ENCODE results near the gene GPR157.

Gene GPR157

DNA sequence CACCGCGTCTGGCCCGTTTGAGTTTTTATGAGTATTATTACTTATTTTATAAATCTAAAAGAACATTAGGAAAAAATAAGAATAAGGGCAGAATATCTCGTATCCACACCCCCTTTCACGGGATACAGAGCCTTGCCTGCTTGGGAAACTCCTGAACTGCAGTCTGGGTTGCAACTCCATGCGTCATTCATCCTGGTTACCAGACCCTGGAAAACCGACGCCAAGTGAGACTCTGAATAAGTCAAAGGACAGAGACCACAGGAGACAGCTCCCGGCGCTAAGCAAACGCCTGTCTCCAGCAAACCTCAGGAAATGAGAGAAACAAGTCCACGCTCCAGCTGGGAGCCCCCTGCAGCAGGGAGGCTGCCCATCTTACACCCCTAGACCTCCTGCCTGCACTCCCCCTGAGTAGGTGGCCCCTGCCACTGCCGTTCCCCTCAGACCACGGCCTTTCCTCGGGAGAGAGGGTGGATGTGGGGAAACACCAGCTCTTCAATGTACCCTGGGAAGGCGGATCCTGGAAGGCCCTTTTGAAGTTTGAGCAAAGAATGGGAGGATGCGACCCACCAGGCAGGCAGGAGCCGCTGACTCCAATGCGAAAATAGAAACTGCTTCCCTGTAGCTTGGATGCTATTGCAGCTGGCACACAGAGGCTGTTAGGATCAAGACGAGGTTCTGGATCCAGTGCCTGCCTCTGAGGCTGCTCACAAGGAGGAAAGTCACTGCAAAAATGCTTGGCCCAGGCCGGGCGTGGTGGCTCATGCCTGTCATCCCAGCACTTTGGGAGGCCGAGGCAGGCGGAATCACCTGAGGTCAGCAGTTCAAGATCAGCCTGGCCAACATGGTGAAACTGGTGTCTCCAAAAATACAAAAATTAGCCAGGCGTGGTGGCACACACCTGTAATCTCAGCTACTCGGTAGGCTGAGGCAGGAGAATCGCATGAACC, 37.7 kb upstream of the GPR157 start:
- DNase-seq (ENCODE audit: extremely low read depth, insufficient read length): no peak
- H3K27me3 ChIP-seq (replicated peaks; ENCODE audit: control insufficient read depth, insufficient read depth, low read length): no peaks in the 10 kb centered on the region
- TF ChIP-seq, protein P1, sequence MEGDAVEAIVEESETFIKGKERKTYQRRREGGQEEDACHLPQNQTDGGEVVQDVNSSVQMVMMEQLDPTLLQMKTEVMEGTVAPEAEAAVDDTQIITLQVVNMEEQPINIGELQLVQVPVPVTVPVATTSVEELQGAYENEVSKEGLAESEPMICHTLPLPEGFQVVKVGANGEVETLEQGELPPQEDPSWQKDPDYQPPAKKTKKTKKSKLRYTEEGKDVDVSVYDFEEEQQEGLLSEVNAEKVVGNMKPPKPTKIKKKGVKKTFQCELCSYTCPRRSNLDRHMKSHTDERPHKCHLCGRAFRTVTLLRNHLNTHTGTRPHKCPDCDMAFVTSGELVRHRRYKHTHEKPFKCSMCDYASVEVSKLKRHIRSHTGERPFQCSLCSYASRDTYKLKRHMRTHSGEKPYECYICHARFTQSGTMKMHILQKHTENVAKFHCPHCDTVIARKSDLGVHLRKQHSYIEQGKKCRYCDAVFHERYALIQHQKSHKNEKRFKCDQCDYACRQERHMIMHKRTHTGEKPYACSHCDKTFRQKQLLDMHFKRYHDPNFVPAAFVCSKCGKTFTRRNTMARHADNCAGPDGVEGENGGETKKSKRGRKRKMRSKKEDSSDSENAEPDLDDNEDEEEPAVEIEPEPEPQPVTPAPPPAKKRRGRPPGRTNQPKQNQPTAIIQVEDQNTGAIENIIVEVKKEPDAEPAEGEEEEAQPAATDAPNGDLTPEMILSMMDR (IDR thresholded peaks at IDR 0.05; ENCODE audit: insufficient read depth, low read length, poor library complexity, severe bottlenecking): no peak
- H3K4me3 ChIP-seq (replicated peaks; ENCODE audit: low read depth, low read length): no peak overlapping the region
- H3K36me3 ChIP-seq (ENCODE audit: control insufficient read depth, insufficient read depth, low read length): peaks cover 12% of the 10 kb centered on the region

DNA sequence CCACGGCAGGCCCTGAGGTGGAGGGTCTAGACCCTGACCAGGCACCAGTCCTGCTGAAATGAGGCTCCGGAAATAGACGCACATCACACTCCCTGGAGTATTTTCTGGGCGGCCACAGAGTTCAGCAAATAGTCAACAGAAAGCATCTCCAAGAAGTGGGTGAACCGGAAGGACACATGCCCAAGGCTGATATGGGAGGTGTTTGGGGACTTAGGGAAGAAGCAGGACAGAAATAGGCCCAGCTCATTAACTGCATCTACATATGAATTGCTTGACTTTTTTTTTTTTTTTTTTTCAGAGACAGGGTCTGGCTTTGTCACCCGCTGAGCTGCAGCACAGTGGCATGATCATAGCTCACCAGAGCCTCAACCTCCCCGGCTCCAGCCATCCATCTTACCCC, 36.5 kb upstream of the GPR157 start:
- DNase-seq (ENCODE audit: extremely low read depth, insufficient read length): no peak
- H3K4me3 ChIP-seq (replicated peaks; ENCODE audit: low read depth, low read length): no peak overlapping the region
- TF ChIP-seq, protein P1 (IDR thresholded peaks at IDR 0.05; ENCODE audit: insufficient read depth, low read length, poor library complexity, severe bottlenecking): no peak
- H3K27me3 ChIP-seq (replicated peaks; ENCODE audit: control insufficient read depth, insufficient read depth, low read length): no peaks in the 10 kb centered on the region
- peaks cover 15% of the 10 kb centered on the region for H3K36me3 ChIP-seq (ENCODE audit: control insufficient read depth, insufficient read depth, low read length)

DNA sequence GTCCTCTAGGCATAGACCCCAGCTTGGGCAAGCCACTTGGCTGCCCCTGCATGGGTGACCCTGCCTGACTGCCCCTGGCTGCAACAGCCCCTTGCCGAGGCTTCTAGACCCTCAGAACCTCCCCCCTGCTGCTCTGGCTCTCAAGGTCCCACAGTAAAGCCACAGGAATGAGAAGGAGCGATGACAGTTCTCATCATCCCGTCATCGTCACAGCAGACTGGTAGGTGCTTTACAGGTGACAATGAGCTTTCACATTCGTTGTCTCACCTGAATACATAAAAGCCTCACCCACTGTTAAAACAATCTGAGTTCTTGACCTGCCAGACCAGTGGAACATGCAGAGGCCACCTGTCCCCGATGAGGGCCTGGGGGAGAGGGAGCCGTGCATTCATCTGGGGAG, 36.0 kb upstream of the GPR157 start:
- Histone ChIP-seq H3K36me3 (ENCODE audit: control insufficient read depth, insufficient read depth, low read length) (peaks cover 15% of the 10 kb centered on the region), H3K27me3 (replicated peaks; ENCODE audit: control insufficient read depth, insufficient read depth, low read length) (no peaks in the 10 kb centered on the region), H3K4me3 (replicated peaks; ENCODE audit: low read depth, low read length) (no peak overlapping the region)
- TF ChIP-seq, protein P1 (IDR thresholded peaks at IDR 0.05; ENCODE audit: insufficient read depth, low read length, poor library complexity, severe bottlenecking): no peak
- peak; percentile 41 for DNase-seq (ENCODE audit: extremely low read depth, insufficient read length)

DNA sequence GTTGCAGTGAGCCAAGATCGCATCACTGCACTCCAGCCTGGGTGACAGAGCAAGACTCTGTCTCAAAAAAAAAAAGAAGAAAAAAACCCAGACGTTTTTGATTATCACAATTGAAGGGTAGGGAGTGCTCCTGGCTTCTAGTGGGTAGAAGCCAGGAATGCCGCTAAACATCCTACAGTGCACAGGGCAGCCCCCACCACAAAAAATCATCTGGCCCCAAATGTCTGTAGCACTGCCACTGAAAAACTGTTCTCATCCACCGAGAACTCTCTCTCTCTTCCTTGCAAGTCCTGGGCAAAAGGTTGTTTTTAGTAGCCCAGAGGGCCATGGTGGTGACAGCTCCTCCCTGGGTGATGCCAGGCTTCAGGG, 35.6 kb upstream of the GPR157 start:
- Histone ChIP-seq H3K36me3 (ENCODE audit: control insufficient read depth, insufficient read depth, low read length) (peaks cover 13% of the 10 kb centered on the region), H3K27me3 (replicated peaks; ENCODE audit: control insufficient read depth, insufficient read depth, low read length) (no peaks in the 10 kb centered on the region), H3K4me3 (replicated peaks; ENCODE audit: low read depth, low read length) (no peak overlapping the region)
- no peak for DNase-seq (ENCODE audit: extremely low read depth, insufficient read length)
- TF ChIP-seq, protein P1 (IDR thresholded peaks at IDR 0.05; ENCODE audit: insufficient read depth, low read length, poor library complexity, severe bottlenecking): no peak

DNA sequence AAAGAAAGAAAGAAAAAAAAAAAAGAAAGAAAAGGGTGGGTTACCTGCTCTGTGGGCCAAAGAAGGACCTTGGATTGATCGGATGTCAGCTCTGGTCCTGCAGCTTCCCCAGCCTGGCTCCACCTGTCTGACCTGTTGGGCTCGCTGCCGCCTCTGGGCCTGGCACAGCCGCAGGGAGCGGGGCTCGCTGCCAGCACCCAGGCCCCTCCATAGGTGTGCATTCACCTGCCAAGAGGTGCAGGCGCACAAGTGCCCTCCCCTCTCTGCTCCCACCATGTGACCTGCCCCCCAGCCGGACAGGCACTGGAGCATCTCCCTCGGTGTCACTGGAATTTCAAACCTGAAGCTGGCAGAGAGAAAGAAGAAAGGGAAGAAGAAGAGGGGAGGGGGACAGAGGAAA, 33.1 kb upstream of the GPR157 start:
- Histone ChIP-seq H3K27me3 (replicated peaks; ENCODE audit: control insufficient read depth, insufficient read depth, low read length) (no peaks in the 10 kb centered on the region), H3K36me3 (ENCODE audit: control insufficient read depth, insufficient read depth, low read length) (peaks cover 7% of the 10 kb centered on the region), H3K4me3 (replicated peaks; ENCODE audit: low read depth, low read length) (no peak overlapping the region)
- no peak for DNase-seq (ENCODE audit: extremely low read depth, insufficient read length)
- TF ChIP-seq, protein P1 (IDR thresholded peaks at IDR 0.05; ENCODE audit: insufficient read depth, low read length, poor library complexity, severe bottlenecking): no peak
